DND-41 (cell line): ENCODE measurements around the gene SDCCAG8.

Experiments
- CTCF ChIP-seq: IDR thresholded peaks from 2 replicates; pipeline ENCODE4 v1.5.1; 2012; ENCODE audit warnings: borderline replicate concordance, low read length, moderate library complexity, mild to moderate bottlenecking; ENCODE audit not compliant: poor library complexity, severe bottlenecking; ENCODE audit errors: extremely low read depth
- EZH2 ChIP-seq: IDR thresholded peaks from 3 replicates; pipeline ENCODE4 v1.6.1; 2012; ENCODE audit warnings: borderline replicate concordance, low read depth, mild to moderate bottlenecking, moderate library complexity, low read length, inconsistent platforms; ENCODE audit not compliant: severe bottlenecking

GRCh38 chr1:243273506-243273905 is 17.7 kb downstream of the SDCCAG8 start:
- no peak for TF ChIP-seq CTCF
- TF ChIP-seq EZH2: no peak
